ENCODE measurements around the gene AATK. TPM values are rescaled to one million over a fixed set of nuclear protein-coding genes. Genes with fewer than 3 reads are reported as not detected.
"Not testable (repeated sequence)": the region's sequence is repeated elsewhere in the genome, so short reads cannot be mapped to it uniquely, and the experiment has no call there.

Gene AATK
- total RNA-seq, 2 donors from 2014 or later = 1.2 to 2.4 TPM

GRCh38 chr17:81081222-81082176 is 84.5 kb downstream of the AATK start:
- Mint-ChIP-seq H3K36me3 (ENCODE audit: low read depth) (no peaks in the 10 kb centered on the region), H3K4me1 (no peaks in the 10 kb centered on the region), H3K9me3 (no peaks in the 10 kb centered on the region), H3K27ac (no peak overlapping the region), H3K4me3 (no peak overlapping the region), H3K27me3 (no peaks in the 10 kb centered on the region)
- ATAC-seq (replicated peaks) = no peak

GRCh38 chr17:81080019-81080418 is 86.0 kb downstream of the AATK start:
- Mint-ChIP-seq H3K9me3 (no peaks in the 10 kb centered on the region), H3K36me3 (ENCODE audit: low read depth) (no peaks in the 10 kb centered on the region), H3K4me3 (no peak overlapping the region), H3K4me1 (no peaks in the 10 kb centered on the region), H3K27me3 (no peaks in the 10 kb centered on the region), H3K27ac (no peak overlapping the region)
- no peak for ATAC-seq (replicated peaks)

- not testable (repeated sequence) for ATAC-seq (replicated peaks); H3K4me3 Mint-ChIP-seq; H3K36me3 Mint-ChIP-seq (ENCODE audit: low read depth); H3K27ac Mint-ChIP-seq; H3K27me3 Mint-ChIP-seq; H3K4me1 Mint-ChIP-seq; H3K9me3 Mint-ChIP-seq
Measured at GRCh38 chr17:81078026-81078913, 87.8 kb downstream of the AATK start.

- H3K4me3 Mint-ChIP-seq = no peak overlapping the region
Measured at GRCh38 chr17:81076141-81076679, 89.8 kb downstream of the AATK start.

DNA sequence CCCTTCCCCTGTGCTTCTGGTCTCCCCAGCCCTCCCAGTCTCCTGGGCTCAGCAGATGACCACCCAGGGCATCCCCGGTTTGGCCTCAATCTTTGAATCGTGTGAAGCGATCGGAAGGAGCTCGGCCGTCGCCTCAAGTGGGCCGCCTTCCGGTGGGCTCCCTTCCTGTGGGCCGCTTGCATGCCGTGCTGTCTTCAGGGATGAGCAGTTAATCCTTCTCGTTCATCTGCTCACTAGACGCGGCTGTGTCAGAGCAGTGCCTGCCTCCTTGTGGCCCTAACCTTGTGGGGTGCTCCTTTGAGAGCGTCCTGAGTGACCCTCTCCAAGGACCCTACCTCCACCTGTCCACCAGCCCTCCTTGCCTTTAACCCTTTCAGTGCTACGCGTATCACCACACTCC is 90.7 kb downstream of the AATK start:
- Mint-ChIP-seq H3K27me3 (no peaks in the 10 kb centered on the region), H3K4me1 (no peaks in the 10 kb centered on the region), H3K4me3 (no peak overlapping the region), H3K36me3 (ENCODE audit: low read depth) (no peaks in the 10 kb centered on the region), H3K9me3 (no peaks in the 10 kb centered on the region), H3K27ac (no peak overlapping the region)
- ATAC-seq (replicated peaks) = no peak

More at GRCh38 chr17:81076141-81076679, 89.8 kb downstream of the AATK start:
- ATAC-seq (replicated peaks) = no peak
- Mint-ChIP-seq H3K27me3 (no peaks in the 10 kb centered on the region), H3K4me1 (no peaks in the 10 kb centered on the region), H3K27ac (no peak overlapping the region), H3K9me3 (no peaks in the 10 kb centered on the region), H3K36me3 (ENCODE audit: low read depth) (no peaks in the 10 kb centered on the region)

DNA sequence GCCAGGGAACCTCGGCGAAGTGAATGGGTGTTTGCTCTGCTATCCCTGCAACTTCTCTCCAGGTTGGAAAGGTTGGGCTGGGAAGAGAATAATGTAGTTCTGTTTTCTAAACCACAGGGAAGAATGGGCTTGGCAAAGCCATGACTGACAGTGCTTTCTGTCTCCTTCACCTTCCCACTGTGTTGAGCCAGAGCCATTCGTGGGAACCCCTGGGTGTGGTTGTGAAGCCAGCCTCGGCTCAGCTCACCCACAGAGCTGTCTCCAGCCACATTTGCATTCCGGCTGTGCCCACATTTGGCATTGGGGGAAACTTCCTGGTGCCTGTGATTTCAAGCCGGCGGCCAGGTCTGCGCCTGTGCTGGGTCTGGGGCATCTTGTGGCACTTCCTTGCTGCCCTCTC is 91.1 kb downstream of the AATK start:
- Mint-ChIP-seq H3K4me3 (no peak overlapping the region), H3K9me3 (no peaks in the 10 kb centered on the region), H3K36me3 (ENCODE audit: low read depth) (no peaks in the 10 kb centered on the region), H3K27me3 (no peaks in the 10 kb centered on the region), H3K27ac (no peak overlapping the region), H3K4me1 (no peaks in the 10 kb centered on the region)
- ATAC-seq (replicated peaks) = no peak

- Mint-ChIP-seq H3K4me1 (no peaks in the 10 kb centered on the region), H3K9me3 (no peaks in the 10 kb centered on the region), H3K36me3 (ENCODE audit: low read depth) (no peaks in the 10 kb centered on the region), H3K27ac (no peak overlapping the region), H3K27me3 (no peaks in the 10 kb centered on the region), H3K4me3 (no peak overlapping the region)
- ATAC-seq (replicated peaks) = no peak
Measured at GRCh38 chr17:81073967-81074839, 91.8 kb downstream of the AATK start.

DNA sequence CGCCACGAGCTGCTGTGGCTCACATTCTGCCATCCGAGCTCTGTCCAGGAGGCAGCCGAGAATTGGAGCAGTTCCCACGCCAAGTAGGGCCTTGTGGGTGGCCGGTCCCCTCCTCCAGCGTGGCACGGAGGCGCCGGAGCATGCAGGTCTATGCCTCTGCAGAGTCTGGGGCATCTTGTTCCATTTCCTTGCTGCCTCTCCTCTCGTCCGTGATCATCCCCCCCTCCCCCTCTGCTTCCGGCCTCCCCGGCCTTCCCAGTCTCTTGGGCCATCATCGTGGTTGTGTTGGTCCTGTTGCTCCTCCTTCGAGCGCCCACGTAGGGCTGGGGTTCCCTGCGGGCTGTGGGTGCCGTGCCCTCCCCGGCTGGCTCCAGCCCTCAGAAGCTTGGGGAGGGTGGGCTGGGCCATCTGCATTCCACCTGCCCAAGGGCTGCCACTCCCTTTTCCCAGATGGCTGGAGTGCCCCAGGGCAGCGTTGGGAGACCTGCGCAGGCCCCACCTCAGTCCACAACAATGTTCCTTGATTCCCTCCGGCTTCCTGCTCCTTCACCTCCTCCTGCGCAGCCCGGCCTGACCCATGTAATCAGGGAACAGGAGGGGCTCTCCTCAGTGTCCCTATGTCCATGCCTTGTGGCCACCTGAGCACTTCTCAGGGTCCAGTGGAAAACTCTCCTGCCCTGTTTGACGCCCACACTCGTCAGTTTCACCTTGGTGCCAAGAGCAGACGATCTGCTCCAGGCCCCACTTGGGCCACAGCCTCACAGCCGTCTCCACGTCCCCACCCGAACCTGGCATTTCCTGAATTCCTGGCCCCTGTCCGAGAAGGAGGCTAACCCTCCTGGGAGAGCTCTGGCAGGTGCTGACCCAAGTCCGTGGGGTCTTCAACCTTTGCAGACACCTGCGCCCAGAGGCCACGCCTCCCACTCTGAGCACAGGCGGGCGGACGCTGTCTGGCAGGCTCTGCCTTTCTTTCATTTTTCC is 94.0 kb downstream of the AATK start:
- Mint-ChIP-seq H3K27me3 (no peaks in the 10 kb centered on the region), H3K36me3 (ENCODE audit: low read depth) (no peaks in the 10 kb centered on the region), H3K4me3 (no peak overlapping the region), H3K9me3 (no peaks in the 10 kb centered on the region), H3K27ac (no peak overlapping the region), H3K4me1 (no peaks in the 10 kb centered on the region)
- no peak for ATAC-seq (replicated peaks)

GRCh38 chr17:81070541-81071246 is 95.3 kb downstream of the AATK start:
- no peaks in the 10 kb centered on the region for H3K9me3 Mint-ChIP-seq
- no peaks in the 10 kb centered on the region for H3K36me3 Mint-ChIP-seq (ENCODE audit: low read depth)
- H3K27ac Mint-ChIP-seq = no peak overlapping the region
- no peaks in the 10 kb centered on the region for H3K4me1 Mint-ChIP-seq
- no peak for ATAC-seq (replicated peaks)
- no peak overlapping the region for H3K4me3 Mint-ChIP-seq
- no peaks in the 10 kb centered on the region for H3K27me3 Mint-ChIP-seq

- Mint-ChIP-seq H3K4me3 (no peak overlapping the region), H3K27ac (no peak overlapping the region), H3K36me3 (ENCODE audit: low read depth) (no peaks in the 10 kb centered on the region), H3K9me3 (no peaks in the 10 kb centered on the region), H3K27me3 (no peaks in the 10 kb centered on the region), H3K4me1 (no peaks in the 10 kb centered on the region)
- no peak for ATAC-seq (replicated peaks)
Measured at GRCh38 chr17:81069135-81069645, 96.8 kb downstream of the AATK start.

DNA sequence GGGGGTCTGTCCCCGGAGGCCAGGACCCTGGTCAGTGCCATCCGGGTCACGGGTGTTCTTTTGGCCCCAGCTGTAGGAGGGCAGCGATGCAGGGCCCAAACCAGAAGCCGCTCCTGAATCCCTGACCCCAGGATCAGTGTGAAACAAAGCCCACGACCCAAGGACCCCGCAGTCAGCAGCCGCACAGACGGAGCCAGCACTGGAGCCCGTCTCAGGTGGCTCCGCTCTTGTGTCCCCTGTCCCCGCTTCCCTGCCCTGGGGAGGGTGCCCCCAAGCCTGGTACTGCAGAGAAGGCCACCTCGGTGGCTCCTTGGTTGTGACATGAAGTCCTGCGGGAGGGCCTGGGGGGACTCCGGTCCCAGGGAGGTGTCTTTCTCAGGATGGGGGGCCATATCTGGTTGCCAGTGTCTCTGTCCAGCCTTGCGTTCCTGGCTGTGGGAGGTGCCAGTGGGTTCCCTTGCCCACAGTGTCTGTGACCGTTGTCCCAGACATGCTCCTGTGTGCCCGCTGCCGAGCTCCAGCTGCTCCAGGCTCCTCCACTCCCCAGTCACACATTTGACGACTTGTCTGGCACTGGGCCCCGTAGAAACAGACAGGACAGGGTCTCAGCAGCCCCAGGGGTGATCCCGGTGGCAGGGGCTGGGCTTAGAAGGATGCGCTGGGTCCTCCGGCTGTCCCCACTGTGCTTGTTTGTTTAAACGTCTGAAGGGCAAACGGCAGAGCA is 97.4 kb downstream of the AATK start:
- ATAC-seq (replicated peaks) = no peak
- no peak overlapping the region for H3K27ac Mint-ChIP-seq
- no peaks in the 10 kb centered on the region for H3K36me3 Mint-ChIP-seq (ENCODE audit: low read depth)
- H3K4me3 Mint-ChIP-seq = no peak overlapping the region
- H3K9me3 Mint-ChIP-seq = no peaks in the 10 kb centered on the region
- H3K4me1 Mint-ChIP-seq = no peaks in the 10 kb centered on the region
- no peaks in the 10 kb centered on the region for H3K27me3 Mint-ChIP-seq

DNA sequence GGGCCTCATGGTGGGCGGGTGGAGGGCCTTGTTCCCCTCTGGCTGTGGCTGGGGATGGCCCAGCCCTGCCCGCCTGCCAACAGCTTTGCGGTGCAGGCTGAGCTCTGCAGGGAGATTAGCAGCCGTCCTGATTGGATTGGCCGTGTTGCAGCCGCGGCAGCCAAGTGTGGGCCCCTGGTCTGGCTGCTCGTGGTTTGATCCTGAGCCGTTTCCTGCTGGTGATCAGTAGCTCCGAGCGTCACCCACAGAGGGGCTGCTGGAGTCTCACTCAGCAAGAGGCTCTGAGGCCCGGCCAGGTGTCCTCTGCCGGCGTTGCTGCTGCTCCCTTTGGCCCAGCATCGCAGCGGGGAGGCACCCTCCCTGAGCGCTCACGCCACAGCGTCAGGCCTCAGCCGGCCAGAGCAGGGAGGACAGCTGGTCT is 98.6 kb downstream of the AATK start:
- H3K27ac Mint-ChIP-seq = no peak overlapping the region
- H3K9me3 Mint-ChIP-seq = no peaks in the 10 kb centered on the region
- H3K4me1 Mint-ChIP-seq = no peaks in the 10 kb centered on the region
- no peak overlapping the region for H3K4me3 Mint-ChIP-seq
- no peaks in the 10 kb centered on the region for H3K36me3 Mint-ChIP-seq (ENCODE audit: low read depth)
- no peaks in the 10 kb centered on the region for H3K27me3 Mint-ChIP-seq
- no peak for ATAC-seq (replicated peaks)

All from activated T-helper 17 cell treated with anti-CD3 and anti-CD28 coated beads, Interleukin-2, amount 50 U/mL, for 72 hours (primary cell).